Spinal cord (tissue), 10 donors: Measurements from ENCODE around the gene LHFPL4. TPM values are rescaled to one million over a fixed set of nuclear protein-coding genes. Genes with fewer than 3 reads are reported as not detected.
A peak's percentile ranks its signal among the peaks of the same experiment; 100 is the strongest.

ENCODE experiments used
- DNase-seq, 6 donors: peaks; one replicate each; pipeline versions ENCODE4 v3.0.0 to v3.0.0-alpha.2; 2013 to 2015; ENCODE audit warnings: low spot score in 6 of 6, low read depth in 4 of 6
- H3K27ac ChIP-seq: one replicate; pipeline ENCODE4 v1.5.1; 2013; ENCODE audit warnings: low read depth, low read length, control low read depth
- H3K27me3 ChIP-seq: one replicate; pipeline ENCODE4 v1.6.1; 2013; ENCODE audit warnings: low read length; ENCODE audit not compliant: control insufficient read depth, insufficient read depth
- H3K36me3 ChIP-seq: one replicate; pipeline ENCODE4 v1.6.1; 2013; ENCODE audit warnings: low read length; ENCODE audit not compliant: control insufficient read depth, insufficient read depth
- H3K4me1 ChIP-seq: one replicate; pipeline ENCODE4 v1.6.1; 2013; ENCODE audit warnings: low read length; ENCODE audit not compliant: control insufficient read depth, insufficient read depth
- H3K4me3 ChIP-seq: one replicate; pipeline ENCODE4 v1.5.1; 2013; ENCODE audit warnings: low read depth, low read length, control low read depth
- H3K9me3 ChIP-seq: one replicate; pipeline ENCODE4 v1.6.1; 2013; ENCODE audit warnings: low read length; ENCODE audit not compliant: control insufficient read depth, insufficient read depth
- WGBS: methylation state at CpG from one replicate; pipeline ENCODE4 v1.1.5; 2013; ENCODE audit warnings: missing lambda C conversion rate; ENCODE audit not compliant: insufficient coverage; 5-methylcytosine and 5-hydroxymethylcytosine counted together
- polyA plus RNA-seq, 2 donors: library from polyadenylated mRNA; unstranded; fragments of 120-200 nt; gene quantifications; one replicate each; pipeline ENCODE4 v1.2.1, GENCODE V29; 2013; ENCODE audit not compliant: insufficient read length in 2 of 2
- total RNA-seq, 2 donors: library from RNA; depleted of rRNA in 1 of 2; stranded (reverse); fragments of 120-200 nt in 1 of 2; fragments of >200 nt in 1 of 2; gene quantifications; one replicate each; pipeline versions ENCODE4 v1.2.3 to v1.2.4, GENCODE V29; 2013 to 2014
- donor health status: healthy.

Gene LHFPL4
- total and polyA plus RNA-seq, 4 donors = 6.1 to 37.4 (median 23.9) TPM

DNA sequence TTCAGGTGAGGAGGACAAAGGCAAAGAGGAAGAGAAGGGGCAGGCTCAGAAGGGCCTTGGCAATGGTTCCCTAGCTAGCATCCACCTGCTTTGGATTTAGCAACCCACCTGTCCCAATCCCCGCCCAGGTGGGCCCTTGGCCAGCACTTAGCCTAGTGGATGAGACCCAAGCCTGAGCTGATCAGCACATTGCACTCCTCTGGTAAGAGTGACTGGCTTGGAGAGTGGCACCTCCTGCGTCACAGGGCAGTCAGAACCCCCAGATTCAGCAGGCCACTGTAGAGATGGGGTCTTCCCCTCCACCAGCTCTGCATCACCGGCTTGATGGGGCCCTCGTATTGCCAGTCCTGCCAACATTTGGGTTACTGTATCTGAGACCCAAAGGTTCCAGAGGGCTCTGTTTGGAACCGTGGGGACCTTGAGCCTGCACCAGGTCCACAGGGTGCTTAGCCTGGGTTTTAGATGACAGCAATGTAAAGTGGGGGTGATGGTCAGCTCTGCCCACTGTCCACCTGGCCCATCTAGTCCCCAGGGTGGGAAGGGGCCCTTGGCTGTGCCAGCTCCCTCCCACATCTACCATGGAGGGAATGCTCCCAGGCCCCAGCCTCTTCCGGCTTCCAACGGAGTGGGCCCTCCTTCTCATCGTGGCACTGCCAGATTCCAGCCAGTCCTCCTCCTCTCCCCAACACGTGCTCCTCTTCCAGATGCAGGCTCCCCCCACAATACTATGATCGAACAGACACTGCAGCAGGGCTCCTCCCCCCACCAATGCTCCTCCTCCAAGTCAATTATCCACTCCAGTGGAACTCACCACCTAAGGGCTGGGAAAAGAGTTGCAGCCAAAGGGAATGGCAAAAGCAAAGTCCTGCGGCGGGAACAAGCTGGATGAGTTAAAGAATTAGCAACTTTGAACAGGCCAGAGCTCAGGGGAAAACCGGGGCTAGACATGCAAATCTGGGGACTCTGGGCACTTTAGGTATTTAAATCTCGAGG lies 45.7 kb downstream of the LHFPL4 start:
- Histone ChIP-seq H3K27ac (no peak overlapping the region), H3K36me3 (peaks cover 10% of the 10 kb centered on the region), H3K27me3 (peaks cover 2% of the 10 kb centered on the region), H3K4me1 (peaks cover 12% of the 10 kb centered on the region), H3K9me3 (no peaks in the 10 kb centered on the region), H3K4me3 (no peak overlapping the region)
- DNase-seq = no peak
- 59% methylated on average over 13 of the region's 14 CpGs for WGBS

DNA sequence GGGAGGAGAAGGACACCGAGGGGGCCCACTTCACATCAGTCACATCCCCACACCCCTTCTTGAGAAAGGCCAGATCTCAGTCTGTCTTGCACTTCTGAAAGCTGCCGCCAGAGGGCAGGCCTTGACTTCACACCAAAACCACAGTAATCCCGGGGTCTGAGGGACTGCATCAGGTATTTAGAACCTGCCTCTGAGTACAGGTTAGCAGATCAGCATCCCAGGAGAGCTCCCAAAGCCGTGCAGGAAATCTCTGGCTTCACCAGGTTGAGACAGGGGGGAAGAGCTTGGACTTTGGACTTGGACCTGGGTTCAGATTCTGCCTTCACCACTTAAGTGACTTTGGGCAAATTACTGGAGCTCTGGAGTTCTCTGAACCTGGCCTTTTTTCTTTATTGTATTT lies 50.3 kb downstream of the LHFPL4 start:
- WGBS = 0% methylated on average over 3 of the region's 4 CpGs
- DNase-seq = peak; percentile 41 to 92 (median 66)
- no peak overlapping the region for H3K4me3 ChIP-seq
- H3K36me3 ChIP-seq = peaks cover 35% of the 10 kb centered on the region
- no peak overlapping the region for H3K27ac ChIP-seq
- peaks cover 7% of the 10 kb centered on the region for H3K27me3 ChIP-seq
- H3K4me1 ChIP-seq = peaks cover 19% of the 10 kb centered on the region
- no peaks in the 10 kb centered on the region for H3K9me3 ChIP-seq

DNA sequence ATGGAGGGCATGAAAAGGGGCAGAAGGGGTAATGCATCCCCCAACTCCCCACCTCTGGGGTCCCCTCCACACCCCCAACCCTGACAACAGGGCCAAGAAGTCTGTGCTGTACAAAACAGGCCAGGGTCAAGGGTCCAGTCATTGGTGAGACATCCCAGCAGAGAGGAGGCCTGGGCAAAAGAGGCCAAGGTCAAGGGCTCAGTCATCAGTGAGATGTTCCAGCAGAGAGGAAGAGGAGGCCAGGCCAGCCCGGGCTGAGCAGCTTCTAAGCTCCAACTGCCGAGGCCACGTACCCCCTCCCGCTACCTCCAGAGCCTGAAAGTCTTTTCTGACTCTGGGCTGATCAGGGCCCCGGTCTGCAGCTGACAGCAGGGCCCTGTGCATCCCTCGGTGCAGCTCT lies 52.4 kb downstream of the LHFPL4 start:
- H3K9me3 ChIP-seq = no peaks in the 10 kb centered on the region
- WGBS = 83% methylated on average over 6 of the region's 6 CpGs
- H3K27ac ChIP-seq = no peak overlapping the region

DNA sequence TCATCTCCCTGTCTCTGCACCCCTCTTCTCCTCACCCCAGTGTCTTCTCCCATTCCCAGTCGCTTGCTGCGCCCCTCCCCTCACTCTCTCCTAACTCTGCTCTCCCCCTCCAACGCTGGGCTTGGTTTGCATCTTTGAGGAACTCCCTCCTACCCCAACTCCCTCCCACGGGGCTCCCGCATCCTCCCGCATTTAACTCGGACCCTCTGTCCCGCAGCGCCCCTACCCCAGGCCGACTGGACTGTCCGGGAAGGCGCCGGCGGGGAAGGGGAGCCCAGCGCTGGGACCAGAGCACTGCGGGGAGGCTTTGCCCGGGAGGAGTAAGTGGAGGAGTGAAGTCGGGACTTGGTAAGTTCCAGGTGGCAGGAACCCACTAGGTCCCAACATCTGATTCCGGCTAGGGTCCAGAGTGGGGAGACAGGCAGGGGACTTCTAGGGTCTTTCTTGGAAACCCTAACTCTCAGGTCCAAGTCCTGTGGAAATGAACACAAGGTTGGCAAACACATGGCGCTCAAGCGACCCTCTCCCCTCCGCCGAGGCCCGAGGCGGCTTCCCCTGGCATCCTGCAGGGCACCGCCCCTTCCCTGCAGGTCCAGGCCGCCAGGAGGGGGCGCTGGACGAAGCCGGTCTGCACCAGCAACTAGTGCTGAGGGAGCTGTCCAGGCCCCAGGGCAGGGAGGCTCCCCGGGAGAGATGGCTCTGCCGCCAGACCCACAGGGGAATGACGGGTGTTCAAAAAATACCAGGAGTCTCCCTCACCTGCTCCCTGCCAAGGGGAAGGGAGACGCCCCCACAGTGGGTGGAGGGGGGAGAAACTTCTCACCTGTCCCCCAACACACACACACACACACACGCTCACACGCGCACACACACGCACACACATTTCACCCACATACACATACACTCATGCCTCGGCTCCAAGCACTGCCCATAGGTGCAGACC lies 53.2 kb downstream of the LHFPL4 start:
- no peaks in the 10 kb centered on the region for H3K9me3 ChIP-seq
- no peak overlapping the region for H3K27ac ChIP-seq
- peak in 3 of 6 donors; percentile 13 to 55 (median 35) for DNase-seq
- peaks cover 28% of the 10 kb centered on the region for H3K36me3 ChIP-seq
- H3K27me3 ChIP-seq = peaks cover 7% of the 10 kb centered on the region
- peak overlapping the region; percentile 9 for H3K4me3 ChIP-seq
- peaks cover 19% of the 10 kb centered on the region for H3K4me1 ChIP-seq
- 8% methylated on average over 29 of the region's 39 CpGs for WGBS

More for the DNA sequence above, 52.4 kb downstream of the LHFPL4 start:
- peaks cover 32% of the 10 kb centered on the region for H3K36me3 ChIP-seq
- peaks cover 7% of the 10 kb centered on the region for H3K27me3 ChIP-seq
- DNase-seq = no peak
- H3K4me3 ChIP-seq = no peak overlapping the region
- H3K4me1 ChIP-seq = peaks cover 19% of the 10 kb centered on the region

DNA sequence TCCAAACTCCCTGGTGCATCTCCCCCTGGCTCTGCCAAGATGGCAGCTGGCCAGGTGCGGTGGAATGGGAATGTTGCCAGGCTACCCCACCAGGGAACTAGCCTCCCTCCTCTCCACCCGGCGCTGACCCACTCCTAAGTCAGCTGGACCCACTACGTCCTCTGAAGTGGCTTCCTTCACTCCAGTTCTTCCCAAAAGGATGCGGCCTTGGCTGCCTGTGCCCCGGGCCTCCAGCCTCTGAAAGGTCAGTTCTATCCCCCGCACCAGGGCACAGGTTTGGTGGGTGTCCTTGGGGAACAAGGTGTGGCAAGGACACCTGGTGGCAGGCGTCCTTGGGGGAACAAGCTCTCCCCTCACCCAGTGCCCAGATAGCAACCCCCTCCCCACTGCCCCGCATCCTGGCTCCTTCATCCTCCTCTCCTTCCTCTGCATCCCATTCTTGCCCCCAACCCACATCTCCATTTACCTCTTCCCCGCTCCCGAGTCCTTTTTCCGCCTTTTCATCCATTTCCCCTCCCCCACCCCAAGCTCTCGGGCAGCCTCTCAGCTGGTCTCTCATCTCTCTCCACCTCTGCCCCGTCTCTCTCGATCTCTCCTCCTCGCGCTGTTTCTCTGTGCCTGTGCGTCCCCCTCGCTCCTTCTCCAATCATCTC lies 54.0 kb downstream of the LHFPL4 start:
- 15% methylated on average over 15 of the region's 19 CpGs for WGBS

DNA sequence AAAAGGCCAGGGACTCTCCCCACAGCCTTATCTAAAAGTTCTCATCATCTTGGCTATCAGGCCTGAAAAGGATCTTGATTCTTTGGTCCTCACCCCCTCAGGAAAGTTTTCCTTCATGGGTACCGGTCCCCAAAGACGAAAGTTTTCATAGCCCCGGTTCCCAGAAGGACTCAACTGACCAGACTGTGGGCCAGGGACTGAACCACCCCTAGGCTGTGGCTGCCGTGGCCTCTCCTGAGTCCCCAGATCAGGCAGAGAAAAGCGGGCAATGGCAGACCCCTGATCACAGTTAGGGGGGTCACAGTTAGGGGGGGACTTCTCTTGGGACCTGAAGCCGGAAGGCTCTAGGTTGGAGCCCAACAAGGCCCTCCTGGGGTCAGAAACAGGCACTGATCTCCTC lies 54.8 kb downstream of the LHFPL4 start:
- WGBS = 93% methylated on average over 5 of the region's 6 CpGs
- H3K9me3 ChIP-seq = no peaks in the 10 kb centered on the region
- DNase-seq = no peak

More for the DNA sequence above, 54.0 kb downstream of the LHFPL4 start:
- Histone ChIP-seq H3K27ac (no peak overlapping the region), H3K27me3 (peaks cover 7% of the 10 kb centered on the region), H3K4me3 (peak overlapping the region; percentile 9), H3K9me3 (no peaks in the 10 kb centered on the region), H3K36me3 (peaks cover 28% of the 10 kb centered on the region), H3K4me1 (peaks cover 19% of the 10 kb centered on the region)
- peak in 2 of 6 donors; percentile 20 to 35 for DNase-seq

DNA sequence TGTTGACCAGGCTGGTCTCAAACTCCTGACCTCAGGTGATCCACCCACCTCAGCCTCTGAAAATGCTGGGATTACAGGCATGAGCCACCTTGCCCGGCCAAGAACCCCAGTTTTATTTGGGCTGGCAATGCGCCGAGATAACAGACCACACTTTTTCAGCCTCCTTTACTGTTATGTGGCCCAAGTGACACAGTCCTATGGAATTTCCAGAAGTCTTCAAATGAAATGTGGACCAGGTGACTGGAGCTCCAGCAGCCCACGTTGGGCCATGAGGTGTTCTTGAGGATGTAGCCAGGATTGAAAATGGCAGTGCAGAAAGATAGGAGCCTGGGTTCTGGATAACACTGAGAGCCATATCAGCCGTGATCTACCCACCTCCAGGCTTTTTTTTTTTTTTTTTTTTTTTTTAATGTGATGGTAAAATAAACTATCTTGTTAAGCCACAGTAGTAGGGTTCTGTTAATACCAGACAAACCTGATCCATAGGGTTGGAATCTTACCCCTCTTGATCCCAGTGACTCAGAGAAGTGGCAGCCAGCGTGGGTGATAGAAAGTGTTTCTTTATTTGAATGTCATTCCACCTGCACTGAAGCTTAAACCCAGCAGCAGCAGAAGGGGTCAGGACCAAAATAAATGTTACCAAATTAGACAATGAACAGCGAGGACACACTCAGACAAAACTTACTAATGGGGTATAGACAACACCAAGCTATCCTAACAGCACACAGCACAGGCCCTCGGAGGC lies 55.6 kb downstream of the LHFPL4 start:
- 96% methylated on average over 4 of the region's 8 CpGs for WGBS
- no peak for DNase-seq
- H3K27me3 ChIP-seq = peaks cover 7% of the 10 kb centered on the region

More for the DNA sequence above, 54.8 kb downstream of the LHFPL4 start:
- no peak overlapping the region for H3K27ac ChIP-seq
- H3K4me3 ChIP-seq = no peak overlapping the region
- peaks cover 28% of the 10 kb centered on the region for H3K36me3 ChIP-seq
- H3K4me1 ChIP-seq = peaks cover 19% of the 10 kb centered on the region
- H3K27me3 ChIP-seq = peaks cover 7% of the 10 kb centered on the region

DNA sequence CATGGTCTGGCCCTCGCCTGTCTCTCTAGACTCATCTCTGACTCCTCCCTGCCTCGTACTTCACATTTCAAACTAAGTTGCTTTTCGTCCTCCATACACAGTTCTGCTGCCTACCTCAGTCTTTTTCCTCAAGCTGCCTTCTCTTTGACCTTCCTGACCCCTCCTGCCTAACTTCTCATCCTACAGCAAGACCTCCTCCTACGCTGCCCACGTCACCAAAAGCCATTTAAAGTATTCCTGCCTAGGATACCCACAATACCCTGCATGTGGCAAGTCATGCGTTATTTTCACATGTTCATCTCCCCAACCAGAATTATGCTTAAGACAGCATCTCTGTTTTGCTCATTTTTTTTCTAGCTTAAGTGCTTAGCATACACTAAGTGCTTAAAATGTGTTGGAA lies 56.7 kb downstream of the LHFPL4 start:
- Histone ChIP-seq H3K9me3 (no peaks in the 10 kb centered on the region), H3K4me1 (peaks cover 19% of the 10 kb centered on the region), H3K27ac (no peak overlapping the region), H3K36me3 (peaks cover 23% of the 10 kb centered on the region), H3K27me3 (peaks cover 7% of the 10 kb centered on the region), H3K4me3 (no peak overlapping the region)
- no peak for DNase-seq
- WGBS = 83% methylated on average over 5 of the region's 6 CpGs

More for the DNA sequence above, 55.6 kb downstream of the LHFPL4 start:
- H3K4me1 ChIP-seq = peaks cover 19% of the 10 kb centered on the region
- H3K4me3 ChIP-seq = no peak overlapping the region
- no peak overlapping the region for H3K27ac ChIP-seq
- peaks cover 28% of the 10 kb centered on the region for H3K36me3 ChIP-seq
- H3K9me3 ChIP-seq = no peaks in the 10 kb centered on the region
